HG03045 (cell line): ENCODE data around the gene COPE.
"Not testable (repeated sequence)": the region's sequence is repeated elsewhere in the genome, so short reads cannot be mapped to it uniquely, and the experiment has no call there.

Source experiments
- ATAC-seq: cut with Tn5 transposase; IDR thresholded peaks from one replicate; pipeline ENCODE4 v1.9.1; 2021; ENCODE audit warnings: mild to moderate bottlenecking, moderate library complexity; ENCODE audit not compliant: unreplicated experiment

Gene COPE

GRCh38 chr19:18919086-18919899 lies at the start of gene COPE, which contains the start of gene DDX49:
COPE (minus strand) TSS chr19:18919387; CDS start chr19:18919348, 39 bp downstream.
DDX49 (plus strand) TSS chr19:18919715; CDS start chr19:18919742, 27 bp downstream.
- peak; percentile 91 for ATAC-seq

- no peak for ATAC-seq
Measured at GRCh38 chr19:18967358-18968146, 48.4 kb upstream of the COPE start.

GRCh38 chr19:18966307-18966706 lies 47.1 kb upstream of the COPE start:
- no peak for ATAC-seq

GRCh38 chr19:18964121-18964520 lies 44.9 kb upstream of the COPE start:
- no peak for ATAC-seq

GRCh38 chr19:18961767-18962620 lies 42.8 kb upstream of the COPE start:
- no peak for ATAC-seq

- no peak for ATAC-seq
Measured at GRCh38 chr19:18960370-18960769, 41.2 kb upstream of the COPE start.

- no peak for ATAC-seq
Measured at GRCh38 chr19:18955042-18955441, 35.9 kb upstream of the COPE start.

- no peak for ATAC-seq
Measured at GRCh38 chr19:18954094-18954493, 34.9 kb upstream of the COPE start.

- not testable (repeated sequence) for ATAC-seq
Measured at GRCh38 chr19:18952364-18953003, 33.3 kb upstream of the COPE start.

- ATAC-seq = no peak
Measured at GRCh38 chr19:18951721-18952281, 32.6 kb upstream of the COPE start.

GRCh38 chr19:18949858-18950257 lies 30.7 kb upstream of the COPE start:
- ATAC-seq = no peak

- no peak for ATAC-seq
Measured at GRCh38 chr19:18948976-18949356, 29.8 kb upstream of the COPE start.

- ATAC-seq = no peak
Measured at GRCh38 chr19:18948075-18948975, 29.1 kb upstream of the COPE start.

GRCh38 chr19:18946918-18947317 lies 27.7 kb upstream of the COPE start:
- ATAC-seq = no peak

GRCh38 chr19:18946335-18946734 lies 27.1 kb upstream of the COPE start:
- ATAC-seq = no peak

- no peak for ATAC-seq
Measured at GRCh38 chr19:18945297-18945696, 26.1 kb upstream of the COPE start.

- ATAC-seq = no peak
Measured at GRCh38 chr19:18943465-18943864, 24.3 kb upstream of the COPE start.

GRCh38 chr19:18942692-18943091 lies 23.5 kb upstream of the COPE start:
- ATAC-seq = no peak

GRCh38 chr19:18941628-18942354 lies 22.6 kb upstream of the COPE start:
- no peak for ATAC-seq
